OCI-LY3 (cell line): ENCODE results near the gene DOK4.

ENCODE experiments used
- H2AFZ ChIP-seq: fragments of 200-600, 300-600 bp; shearing (Covaris generic); 2 replicates; pipeline ENCODE4 v1.6.0; 2014; ENCODE audit warnings: antibody characterized with exemption, low read depth, low read length
- H3K27ac ChIP-seq: fragments of 200-600, 300-600 bp; sonication (generic); 2 replicates; pipeline ENCODE4 v1.5.1; 2014; ENCODE audit warnings: mild to moderate bottlenecking, low read length, moderate library complexity, mixed read lengths
- H3K27me3 ChIP-seq: fragments of 200-600, 300-600 bp; sonication (generic); 2 replicates; pipeline ENCODE4 v1.6.1; 2014; ENCODE audit warnings: low read depth, low read length, mixed read lengths
- H3K36me3 ChIP-seq: fragments of 200-600, 300-600 bp; sonication (generic); replicated peaks from 2 replicates; pipeline ENCODE3; 2014; ENCODE audit warnings: low read depth, low read length, mixed read lengths
- H3K4me1 ChIP-seq: fragments of 300-600, 200-600 bp; sonication (generic); 2 replicates; pipeline ENCODE4 v1.6.1; 2014; ENCODE audit warnings: low read length, mixed read lengths
- H3K4me2 ChIP-seq: fragments of 200-600, 300-600 bp; sonication (generic); 2 replicates; pipeline ENCODE4 v1.6.1; 2014; ENCODE audit warnings: low read length, mixed read lengths
- H3K4me3 ChIP-seq: fragments of 300-600, 200-600 bp; sonication (generic); 2 replicates; pipeline ENCODE4 v1.5.1; 2014; ENCODE audit warnings: antibody characterized with exemption, mild to moderate bottlenecking, low read length, moderate library complexity
- H3K79me2 ChIP-seq: fragments of 300-600, 200-600 bp; shearing (Covaris generic); 2 replicates; pipeline ENCODE4 v1.6.1; 2014; ENCODE audit warnings: mild to moderate bottlenecking, low read length, mixed read lengths
- H3K9ac ChIP-seq: fragments of 300-600, 200-600 bp; shearing (Covaris generic); 2 replicates; pipeline ENCODE4 v1.6.0; 2014; ENCODE audit warnings: mild to moderate bottlenecking, low read length, moderate library complexity
- H3K9me3 ChIP-seq: fragments of 200-600, 300-600 bp; shearing (Covaris generic); 2 replicates; pipeline ENCODE4 v1.6.1; 2014; ENCODE audit warnings: low read length, mixed read lengths; ENCODE audit not compliant: insufficient read depth
- H4K20me1 ChIP-seq: fragments of 200-600, 300-600 bp; sonication (generic); 2 replicates; pipeline ENCODE4 v1.6.1; 2016; ENCODE audit warnings: low read length, mixed read lengths; ENCODE audit not compliant: insufficient read depth
- CTCF ChIP-seq: fragments of 200-600, 300-600 bp; sonication (generic); IDR thresholded peaks from 2 replicates; pipeline ENCODE4 v1.5.1; 2014; ENCODE audit warnings: antibody characterized with exemption, low read length, low read depth
- EZH2phosphoT487 ChIP-seq: fragments of 200-600 bp; shearing (Covaris generic); IDR thresholded peaks from 2 replicates; pipeline ENCODE4 v1.6.1; 2018; ENCODE audit warnings: antibody characterized with exemption, mixed run types, low read depth

The DOK4 gene

GRCh38 chr16:57528499-57529390, 42.5 kb upstream of the DOK4 start:
- Histone ChIP-seq H3K4me1 (peaks cover 17% of the 10 kb centered on the region), H3K27me3 (peaks cover 73% of the 10 kb centered on the region), H3K4me3 (no peak overlapping the region), H2AFZ (no peak overlapping the region), H3K9me3 (no peaks in the 10 kb centered on the region), H3K9ac (no peak overlapping the region), H3K79me2 (no peaks in the 10 kb centered on the region), H3K36me3 (no peaks in the 10 kb centered on the region), H4K20me1 (peaks cover 33% of the 10 kb centered on the region; the same call in 1 of the 2 replicates), H3K27ac (no peak overlapping the region), H3K4me2 (no peak overlapping the region)
- no peak for TF ChIP-seq CTCF
- no peak for TF ChIP-seq EZH2phosphoT487

GRCh38 chr16:57527610-57528360, 41.5 kb upstream of the DOK4 start:
- H3K9me3 ChIP-seq: no peaks in the 10 kb centered on the region
- H3K9ac ChIP-seq: no peak overlapping the region
- H3K36me3 ChIP-seq: no peaks in the 10 kb centered on the region
- peaks cover 77% of the 10 kb centered on the region for H3K27me3 ChIP-seq
- no peak overlapping the region for H3K4me2 ChIP-seq
- H2AFZ ChIP-seq: no peak overlapping the region
- H4K20me1 ChIP-seq: peaks cover 28% of the 10 kb centered on the region; the same call in 1 of the 2 replicates
- no peak overlapping the region for H3K27ac ChIP-seq
- peaks cover 23% of the 10 kb centered on the region for H3K4me1 ChIP-seq
- no peak for TF ChIP-seq EZH2phosphoT487
- no peak for TF ChIP-seq CTCF
- no peaks in the 10 kb centered on the region for H3K79me2 ChIP-seq
- H3K4me3 ChIP-seq: no peak overlapping the region

- TF ChIP-seq EZH2phosphoT487 (no peak), CTCF (no peak)
Measured at GRCh38 chr16:57527027-57527426, 40.7 kb upstream of the DOK4 start.

GRCh38 chr16:57526498-57526897, 40.2 kb upstream of the DOK4 start:
- no peaks in the 10 kb centered on the region for H3K79me2 ChIP-seq
- no peak overlapping the region for H3K4me3 ChIP-seq
- no peak overlapping the region for H3K4me2 ChIP-seq
- no peaks in the 10 kb centered on the region for H3K9me3 ChIP-seq
- no peaks in the 10 kb centered on the region for H3K36me3 ChIP-seq
- peaks cover 18% of the 10 kb centered on the region; the same call in 1 of the 2 replicates for H4K20me1 ChIP-seq
- no peak overlapping the region for H2AFZ ChIP-seq
- TF ChIP-seq CTCF: no peak
- no peak for TF ChIP-seq EZH2phosphoT487
- H3K4me1 ChIP-seq: peaks cover 25% of the 10 kb centered on the region
- no peak overlapping the region for H3K27ac ChIP-seq
- no peak overlapping the region for H3K9ac ChIP-seq
- H3K27me3 ChIP-seq: peaks cover 75% of the 10 kb centered on the region

More at GRCh38 chr16:57527027-57527426, 40.7 kb upstream of the DOK4 start:
- no peak overlapping the region for H3K4me3 ChIP-seq
- no peak overlapping the region for H3K27ac ChIP-seq
- H3K9me3 ChIP-seq: no peaks in the 10 kb centered on the region
- H3K4me2 ChIP-seq: no peak overlapping the region
- H3K4me1 ChIP-seq: peaks cover 25% of the 10 kb centered on the region
- H4K20me1 ChIP-seq: peaks cover 23% of the 10 kb centered on the region; the same call in 1 of the 2 replicates
- H2AFZ ChIP-seq: no peak overlapping the region
- H3K36me3 ChIP-seq: no peaks in the 10 kb centered on the region
- no peak overlapping the region for H3K9ac ChIP-seq
- no peaks in the 10 kb centered on the region for H3K79me2 ChIP-seq
- H3K27me3 ChIP-seq: peaks cover 78% of the 10 kb centered on the region
